Right lung (tissue), 10 donors: ENCODE measurements around the gene MEAF6. TPM values are rescaled to one million over a fixed set of nuclear protein-coding genes. Genes with fewer than 3 reads are reported as not detected.
A peak's percentile ranks its signal among the peaks of the same experiment; 100 is the strongest.
"Not testable (repeated sequence)": the region's sequence is repeated elsewhere in the genome, so short reads cannot be mapped to it uniquely, and the experiment has no call there.

Source experiments
- DNase-seq, 2 donors: peaks; one replicate each; pipeline ENCODE4 v3.0.0-alpha.2; 2013
- long read RNA-seq, 8 donors: transcript quantifications; one replicate each; lab custom pipeline, GENCODE V29; 2026
- polyA plus RNA-seq, 5 donors: library from polyadenylated mRNA; unstranded; fragments of 120-200 nt; gene quantifications; one replicate each; pipeline versions ENCODE4 v1.2.1 to v1.2.3, GENCODE V29; 2013; ENCODE audit warnings: inconsistent platforms in 1 of 5, low replicate concordance in 1 of 5; ENCODE audit not compliant: insufficient read length in 5 of 5, insufficient read depth in 1 of 5

The MEAF6 gene
- polyA plus RNA-seq = 10 to 100 TPM; 82.6 to 97.1 (median 89.7) TPM
- long read RNA-seq, donor 1, transcript MEAF6-201 (7 exons, 1,525 nt) = major isoform, 37 of 50 reads
- long read RNA-seq, donor 1, partial matches to known transcripts = 7 of 50 reads
- long read RNA-seq, donor 1, other reads (novel, unspliced or antisense) = 0 of 50 reads
- long read RNA-seq, donor 2, transcript MEAF6-201 (7 exons, 1,525 nt) = major isoform, 17 of 19 reads
- long read RNA-seq, donor 2, partial matches to known transcripts = 0 of 19 reads
- long read RNA-seq, donor 2, other reads (novel, unspliced or antisense) = 0 of 19 reads
- long read RNA-seq, donor 3, transcript MEAF6-201 (7 exons, 1,525 nt) = major isoform, 24 of 37 reads
- long read RNA-seq, donor 3, partial matches to known transcripts = 6 of 37 reads
- long read RNA-seq, donor 3, other reads (novel, unspliced or antisense) = 0 of 37 reads
- long read RNA-seq, donor 4, transcript MEAF6-201 (7 exons, 1,525 nt) = major isoform, 21 of 25 reads
- long read RNA-seq, donor 4, partial matches to known transcripts = 0 of 25 reads
- long read RNA-seq, donor 4, other reads (novel, unspliced or antisense) = 0 of 25 reads
- long read RNA-seq, donor 5, transcript MEAF6-201 (7 exons, 1,525 nt) = major isoform, 48 of 52 reads
- long read RNA-seq, donor 5, partial matches to known transcripts = 0 of 52 reads
- long read RNA-seq, donor 5, other reads (novel, unspliced or antisense) = 0 of 52 reads
- long read RNA-seq, donor 6, transcript MEAF6-201 (7 exons, 1,525 nt) = major isoform, 33 of 44 reads
- long read RNA-seq, donor 6, partial matches to known transcripts = 7 of 44 reads
- long read RNA-seq, donor 6, other reads (novel, unspliced or antisense) = 0 of 44 reads
- long read RNA-seq, donor 7, transcript MEAF6-201 (7 exons, 1,525 nt) = major isoform, 25 of 30 reads
- long read RNA-seq, donor 7, partial matches to known transcripts = 0 of 30 reads
- long read RNA-seq, donor 7, other reads (novel, unspliced or antisense) = 0 of 30 reads
- long read RNA-seq, donor 8, transcript MEAF6-201 (7 exons, 1,525 nt) = major isoform, 15 of 17 reads
- long read RNA-seq, donor 8, partial matches to known transcripts = 0 of 17 reads
- long read RNA-seq, donor 8, other reads (novel, unspliced or antisense) = 0 of 17 reads

DNA sequence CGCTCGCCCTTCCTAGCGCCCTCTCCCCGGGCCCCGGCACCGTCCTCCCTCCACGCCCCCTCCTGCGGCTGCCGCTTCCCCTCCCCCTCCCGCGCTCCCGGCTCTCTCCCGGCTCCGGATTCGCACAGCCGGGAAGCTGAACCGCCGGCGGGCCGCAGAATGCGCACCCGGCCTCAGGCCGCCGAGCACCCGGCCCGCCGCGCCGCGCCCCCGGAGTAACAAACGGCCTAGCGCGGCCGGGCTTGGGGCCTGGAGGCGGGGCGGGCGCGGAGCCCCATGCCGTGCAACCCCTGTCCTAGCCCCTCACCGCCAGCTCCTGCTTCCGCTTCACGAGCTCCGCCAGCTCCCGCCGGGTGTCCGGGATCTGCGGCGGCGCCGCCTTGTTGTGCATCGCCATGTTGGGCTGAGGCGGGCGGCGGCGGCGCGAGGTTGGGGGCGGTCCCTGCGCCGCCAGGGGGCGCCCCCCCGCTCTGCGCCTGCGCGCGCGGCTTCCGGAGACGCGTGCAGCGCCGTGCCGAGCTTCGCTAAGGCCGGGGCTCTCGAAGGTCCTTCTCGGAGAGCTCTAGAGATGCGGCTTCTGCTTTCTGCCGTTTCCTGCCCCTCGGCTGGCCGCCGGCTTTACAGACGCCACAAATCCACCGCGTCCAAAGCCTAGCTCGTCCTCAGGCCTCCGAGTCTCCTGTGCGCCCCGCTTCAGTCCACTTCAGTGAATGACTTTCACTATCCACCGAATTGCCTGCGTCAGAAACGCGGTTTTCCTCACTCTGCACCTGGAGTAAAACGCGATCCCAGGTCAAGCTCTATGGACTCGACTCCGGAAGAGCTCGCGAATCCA, at the start of gene MEAF6:
TSS of gene MEAF6 (minus strand) at position 417 of the 835 bp plus-strand sequence. CDS start at position 397, 20 bp downstream.
- DNase-seq = peak; percentile 88 to 89

DNA sequence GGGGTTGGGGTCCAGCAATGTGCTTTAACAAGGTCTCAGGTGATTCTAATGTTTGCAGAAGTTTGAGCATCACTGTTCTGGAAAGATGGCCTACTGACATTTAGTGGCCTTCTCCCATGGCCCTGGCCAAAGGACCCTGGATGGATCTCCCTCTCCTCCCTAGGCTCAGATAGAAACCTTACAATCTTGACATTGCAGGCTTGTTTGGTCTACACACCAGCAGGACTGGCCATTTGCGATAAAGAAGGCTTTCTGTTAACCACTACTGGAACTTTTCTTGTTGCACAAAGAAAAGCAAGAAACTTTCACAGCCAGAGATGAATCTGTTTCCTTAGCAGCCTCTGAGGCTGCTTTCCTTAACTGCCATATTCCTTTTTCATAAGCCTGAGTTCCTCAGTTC, 48.4 kb upstream of the MEAF6 start:
- DNase-seq = no peak

DNA sequence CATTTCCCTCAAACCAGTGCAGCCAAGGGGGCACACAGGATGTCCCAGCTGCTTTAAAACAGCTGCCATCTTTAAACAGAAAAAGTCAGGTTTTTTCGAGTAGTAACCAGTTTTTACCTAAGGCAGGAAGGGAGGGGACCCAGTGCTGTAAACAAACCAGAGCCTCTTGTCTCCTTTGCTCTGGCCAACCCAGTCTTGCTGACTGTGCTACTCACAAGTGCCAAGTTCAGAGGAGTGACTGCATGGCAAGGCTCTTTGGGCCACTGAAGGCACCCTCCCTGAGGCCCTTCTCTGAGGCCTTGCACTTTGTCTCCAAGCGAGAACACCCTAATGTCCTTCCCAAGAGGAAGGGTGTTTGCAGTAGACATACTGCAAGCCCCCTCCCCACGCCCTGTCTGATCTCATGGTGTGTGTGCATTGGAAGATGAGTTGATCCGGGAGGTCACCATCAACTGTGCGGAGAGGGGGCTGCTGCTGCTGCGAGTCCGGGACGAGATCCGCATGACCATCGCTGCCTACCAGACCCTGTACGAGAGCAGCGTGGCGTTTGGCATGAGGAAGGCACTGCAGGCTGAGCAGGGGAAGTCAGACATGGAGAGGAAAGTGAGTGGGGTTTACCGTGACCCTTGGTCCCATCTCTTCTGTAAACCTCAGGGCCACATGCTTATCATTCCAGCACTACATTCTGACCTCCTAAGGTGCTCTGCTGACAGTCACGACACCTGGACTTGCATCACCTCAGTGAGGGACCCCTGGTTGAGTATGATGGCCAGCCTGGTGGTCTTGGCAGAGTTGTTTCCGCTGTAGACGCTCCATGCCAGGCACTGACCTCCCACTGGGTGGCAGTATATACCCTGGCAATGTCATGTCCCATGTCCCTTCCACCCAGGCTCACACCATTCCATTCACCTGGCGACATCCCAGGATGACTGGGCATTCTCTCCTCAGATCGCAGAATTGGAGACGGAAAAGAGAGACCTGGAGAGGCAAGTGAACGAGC, 46.9 kb upstream of the MEAF6 start:
- DNase-seq = no peak

DNA sequence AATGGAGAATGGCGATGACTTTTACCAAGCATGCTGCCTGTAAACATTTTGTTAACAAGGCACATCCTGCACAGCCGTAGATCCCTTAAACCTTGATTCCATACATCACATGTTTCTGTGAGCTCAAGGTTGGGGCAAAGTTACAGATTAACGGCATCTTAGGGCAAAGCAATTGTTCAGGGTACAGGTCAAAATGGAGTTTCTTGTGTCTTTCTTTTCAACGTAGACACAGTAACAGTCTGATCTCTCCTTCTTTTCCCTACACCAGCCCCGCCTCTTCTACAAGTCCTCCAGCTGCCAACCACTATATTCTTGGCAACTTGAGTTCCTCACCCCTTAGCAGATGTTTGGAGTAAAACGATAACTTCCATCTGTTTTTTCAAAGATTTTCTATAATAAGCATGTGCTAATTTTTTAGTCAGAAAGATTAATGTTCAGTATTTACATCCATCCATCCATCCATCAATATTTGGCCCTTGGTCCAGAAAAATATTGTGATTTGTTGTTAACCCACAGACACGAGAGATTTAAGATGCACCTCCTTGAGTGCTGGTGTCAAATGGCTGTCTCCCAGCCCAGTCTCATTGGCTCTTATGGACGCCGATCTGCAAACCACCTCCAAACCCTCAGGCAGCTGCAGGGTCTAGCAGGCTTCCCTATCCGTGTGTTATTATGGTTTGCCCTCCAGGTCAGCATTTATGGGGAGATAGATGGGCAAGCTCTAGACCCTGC, 46.0 kb upstream of the MEAF6 start:
- DNase-seq = peak; percentile 12 to 18

DNA sequence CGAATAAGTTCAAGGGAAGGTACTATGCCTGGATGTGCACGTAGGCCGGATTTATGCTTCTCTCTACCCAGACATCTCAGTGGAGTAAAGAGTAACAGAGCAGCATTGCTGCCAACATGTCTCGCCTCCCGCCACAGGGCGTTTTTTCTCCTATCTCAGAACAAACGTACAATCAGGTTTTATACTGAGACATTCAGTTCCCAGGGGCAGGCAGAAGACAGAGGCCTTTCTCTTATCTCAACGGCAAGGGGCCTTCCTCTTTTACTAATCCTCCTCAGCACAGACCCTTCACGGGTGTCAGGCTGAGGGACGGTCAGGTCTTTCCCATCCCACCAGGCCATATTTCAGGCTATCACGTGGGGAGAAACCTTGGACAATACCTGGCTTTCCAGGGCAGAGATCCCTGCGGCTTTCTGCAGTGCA, 45.4 kb upstream of the MEAF6 start:
- not testable (repeated sequence) for DNase-seq

DNA sequence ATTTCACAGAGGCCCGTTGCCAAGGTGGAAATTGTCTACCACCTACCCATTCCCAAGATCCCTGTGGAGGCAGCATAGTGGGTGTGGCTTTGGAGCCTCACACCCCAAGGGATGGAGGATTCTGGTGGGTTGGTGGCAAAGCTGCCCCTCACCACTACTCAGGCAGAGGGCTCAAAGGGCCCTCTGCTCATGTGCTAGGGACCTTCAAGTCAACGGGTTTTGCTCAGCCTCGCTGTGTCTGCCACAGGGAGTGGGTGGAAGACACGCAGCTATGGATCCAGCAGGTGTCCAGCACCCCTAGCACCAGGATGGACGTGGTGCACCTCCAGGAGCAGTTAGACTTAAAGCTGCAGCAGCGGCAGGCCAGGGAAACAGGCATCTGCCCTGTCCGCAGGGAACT, 44.5 kb upstream of the MEAF6 start:
- DNase-seq = no peak

DNA sequence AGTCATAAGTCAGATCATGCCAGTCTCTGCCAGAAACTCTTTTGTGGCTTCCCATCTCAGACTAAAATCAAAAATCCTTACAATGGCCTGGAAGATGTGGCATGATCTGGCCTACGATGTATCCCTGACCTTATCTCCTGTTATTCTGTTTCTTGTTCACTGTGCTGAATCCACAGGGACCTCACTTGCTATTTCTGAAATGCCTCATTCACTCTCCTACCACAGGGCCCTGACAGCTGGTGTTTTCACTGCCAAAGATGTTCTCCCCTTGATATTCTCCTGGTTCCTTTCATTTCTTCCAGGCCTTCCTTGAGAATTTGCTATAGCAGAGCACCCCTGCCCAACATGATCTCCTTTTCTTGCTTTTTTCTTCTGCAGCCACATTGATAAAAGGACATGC, 43.8 kb upstream of the MEAF6 start:
- no peak for DNase-seq

DNA sequence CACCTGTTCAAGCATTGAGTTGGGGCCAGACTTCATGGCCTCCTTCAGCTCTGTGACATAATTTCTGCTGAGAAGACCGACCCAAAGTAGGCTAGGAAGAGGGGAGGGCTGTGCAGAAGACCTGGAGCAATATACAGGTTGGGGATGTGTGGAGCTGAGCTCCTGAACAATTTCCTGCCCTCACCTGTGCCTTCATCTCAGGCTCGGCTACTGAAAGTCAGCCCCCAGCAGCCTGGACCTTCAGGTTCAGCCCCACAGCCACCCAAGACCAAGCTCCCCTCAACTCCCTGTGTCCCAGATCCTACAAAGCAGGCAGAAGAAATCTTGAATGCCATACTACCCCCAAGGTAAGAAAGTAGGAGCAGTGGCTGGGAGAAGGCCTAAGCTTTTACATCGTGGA, 42.8 kb upstream of the MEAF6 start:
- no peak for DNase-seq

DNA sequence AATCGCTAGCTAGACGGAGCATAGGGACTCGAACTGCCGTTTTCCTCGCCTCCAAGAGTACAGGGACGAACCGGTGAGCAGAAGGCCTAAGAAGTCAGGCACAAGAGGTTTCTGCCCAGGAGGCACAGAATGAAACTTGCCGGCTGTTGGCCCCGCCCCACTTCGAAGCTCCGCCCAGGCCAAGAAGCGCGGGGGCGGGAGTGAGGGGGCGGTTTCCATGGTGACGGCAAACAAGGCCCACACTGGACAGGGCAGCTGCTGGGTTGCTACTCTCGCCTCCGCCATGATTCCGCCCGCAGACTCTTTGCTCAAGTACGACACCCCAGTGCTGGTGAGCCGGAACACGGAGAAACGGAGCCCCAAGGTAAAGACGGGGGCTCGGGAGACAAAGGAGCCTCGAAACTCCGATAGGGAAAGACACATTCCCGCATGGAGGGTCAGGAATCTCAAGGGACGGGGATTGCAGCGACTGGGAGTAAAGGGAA, 42.2 kb upstream of the MEAF6 start, which contains the start of gene DNALI1:
TSS of gene DNALI1 (plus strand) at position 229 of the 485 bp plus-strand sequence. CDS start at position 284, 55 bp downstream.
- DNase-seq = peak; percentile 87 to 91

DNA sequence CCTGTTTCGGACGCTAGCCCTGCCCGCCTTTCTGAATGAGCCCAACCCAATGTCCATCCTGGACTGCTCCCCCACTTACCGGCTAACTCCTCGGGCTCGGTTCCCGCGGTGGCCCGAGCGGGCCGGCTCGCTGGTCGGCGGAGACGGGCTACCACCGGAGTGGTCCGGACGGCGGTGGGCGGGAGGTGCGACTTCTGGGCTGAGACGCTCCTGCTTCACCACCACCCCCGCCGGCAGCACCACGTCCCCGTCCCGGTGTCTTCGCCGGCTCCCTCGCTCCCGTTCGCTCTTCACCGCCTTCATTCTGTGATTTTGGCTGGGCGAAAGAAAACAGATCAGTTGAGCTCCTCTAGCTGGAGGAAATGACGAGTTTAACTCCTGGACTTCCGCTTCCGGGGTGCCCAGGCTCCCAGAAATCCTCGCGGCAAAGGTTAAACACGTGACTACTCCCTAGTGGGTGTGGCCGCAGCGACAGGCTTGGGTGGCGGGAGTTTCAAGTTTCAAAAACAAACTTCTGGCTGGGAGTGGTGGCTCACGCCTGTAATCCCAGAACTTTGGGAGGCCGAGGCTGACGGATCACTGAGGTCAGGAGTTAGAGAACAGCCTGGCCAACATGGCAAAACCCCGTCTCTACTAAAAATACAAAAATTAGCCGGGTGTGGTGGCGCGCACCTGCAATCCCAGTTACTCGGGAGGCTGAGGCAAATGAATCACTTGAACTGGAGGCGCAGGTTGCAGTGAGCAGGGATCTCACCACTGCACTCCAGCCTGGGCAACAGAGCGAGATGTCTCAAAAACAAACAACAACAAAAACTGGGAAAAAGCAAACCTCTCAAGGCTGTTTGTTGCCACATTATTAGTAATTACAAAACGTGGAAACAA, 39.6 kb upstream of the MEAF6 start, which contains the start of gene SNIP1:
TSS of gene SNIP1 (minus strand) at position 367 of the 882 bp plus-strand sequence. CDS start at position 303, 64 bp downstream.
- peak; percentile 88 to 90 for DNase-seq

DNA sequence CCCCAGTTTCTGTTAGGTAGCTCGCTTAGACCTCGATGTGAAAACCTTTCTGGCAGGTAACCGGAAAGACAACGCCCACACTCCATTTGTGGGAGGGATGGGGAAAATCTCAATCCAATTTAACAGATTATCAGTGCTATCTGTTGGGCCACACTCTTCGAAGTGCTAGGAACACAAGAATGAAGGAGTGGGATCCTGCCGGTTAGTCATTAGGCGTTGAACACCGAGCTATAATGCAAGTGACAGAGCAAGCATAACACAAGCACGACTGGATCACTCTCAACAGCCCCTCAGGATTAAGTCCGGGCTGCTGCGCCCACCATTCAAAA, 39.0 kb upstream of the MEAF6 start:
- DNase-seq = no peak

DNA sequence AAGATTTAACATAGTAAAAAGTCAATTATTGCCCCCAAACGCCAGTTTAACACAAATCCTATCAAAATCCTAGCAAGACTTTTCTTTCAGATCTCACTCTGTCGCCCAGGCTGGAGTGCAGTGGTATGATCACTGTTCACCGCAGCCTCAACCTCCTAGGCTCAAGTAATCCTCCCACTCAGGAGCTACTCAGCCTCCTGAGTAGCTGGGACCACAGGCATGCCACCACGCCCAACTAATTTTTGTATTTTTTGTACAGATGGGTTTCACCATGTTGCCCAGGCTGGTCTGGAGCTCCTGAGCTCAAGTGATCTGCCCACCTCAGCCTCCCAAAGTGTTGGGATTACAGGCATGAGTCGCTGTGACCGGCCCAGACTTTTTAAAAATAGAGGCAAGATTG, 34.8 kb upstream of the MEAF6 start:
- no peak for DNase-seq

DNA sequence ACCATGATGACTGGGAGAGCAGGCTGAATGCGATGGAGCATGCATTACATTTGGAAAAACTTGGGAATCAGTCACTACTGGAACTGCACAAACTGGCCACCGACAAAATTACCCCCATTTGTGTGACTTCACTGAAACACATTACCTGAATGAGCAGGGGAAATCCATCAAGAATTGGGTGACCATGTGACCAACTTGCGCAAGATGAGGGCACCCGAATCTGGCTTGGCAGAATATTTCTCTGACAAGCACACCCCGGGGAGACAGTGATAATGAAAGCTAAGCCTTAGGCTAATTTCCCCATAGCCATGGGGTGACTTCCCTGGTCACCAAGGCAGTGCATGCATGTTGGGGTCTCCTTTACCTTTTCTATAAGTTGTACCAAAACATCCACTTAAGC, 30.5 kb upstream of the MEAF6 start:
- DNase-seq = no peak

DNA sequence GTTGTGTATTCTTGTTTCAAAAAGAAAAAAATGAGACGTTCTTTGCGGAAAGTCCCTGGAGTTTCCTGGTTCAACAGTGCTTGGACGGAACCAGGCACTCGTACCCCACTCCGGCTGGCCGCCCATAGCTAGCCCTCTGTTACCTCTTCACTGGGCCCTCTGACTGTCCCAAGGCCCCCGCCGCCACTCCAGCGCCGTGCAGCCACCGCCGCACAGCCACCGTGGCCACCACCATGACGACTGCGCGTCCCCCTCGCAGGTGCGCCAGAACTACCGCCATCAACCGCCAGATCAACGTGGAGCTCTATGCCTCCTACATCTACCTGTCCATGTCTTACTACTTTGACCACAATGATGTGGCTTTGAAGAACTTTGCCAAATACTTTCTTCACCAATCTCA, 30.0 kb upstream of the MEAF6 start:
- DNase-seq = no peak

DNA sequence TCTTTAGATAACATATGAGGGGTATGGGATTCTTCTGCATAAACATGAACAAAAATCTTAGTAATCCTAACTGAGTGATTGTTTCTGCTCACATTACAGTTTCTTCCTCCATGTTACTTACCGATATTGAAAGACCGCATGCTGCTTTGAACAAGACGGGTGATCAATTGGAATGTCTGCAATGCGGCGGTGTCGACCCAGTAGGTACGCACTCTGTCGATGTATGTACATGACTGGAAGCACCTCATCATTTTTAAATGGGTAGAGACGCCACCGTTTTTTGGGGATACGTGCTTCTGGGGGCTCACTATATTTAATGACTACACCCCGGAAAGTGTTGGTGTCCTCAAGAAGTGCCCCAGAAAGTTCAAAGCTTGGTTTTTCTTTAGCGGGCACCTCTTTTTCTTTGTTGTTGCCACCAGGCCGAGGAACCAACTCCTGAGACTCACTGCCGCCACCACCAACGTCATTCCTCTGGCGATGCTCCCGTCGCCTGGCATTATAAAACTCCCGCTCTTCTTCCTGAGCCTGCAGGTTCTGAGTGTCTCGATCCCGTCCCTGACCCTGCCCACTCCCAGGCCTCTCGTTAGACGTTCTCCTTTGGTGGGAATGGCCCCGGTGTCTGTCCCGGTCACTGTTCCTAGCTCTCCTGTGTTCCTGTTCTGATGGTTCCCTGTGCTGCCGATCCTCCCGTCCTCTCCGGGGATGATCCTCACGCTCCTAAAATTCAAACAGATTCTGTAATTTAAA, 25.6 kb upstream of the MEAF6 start:
- DNase-seq = no peak

DNA sequence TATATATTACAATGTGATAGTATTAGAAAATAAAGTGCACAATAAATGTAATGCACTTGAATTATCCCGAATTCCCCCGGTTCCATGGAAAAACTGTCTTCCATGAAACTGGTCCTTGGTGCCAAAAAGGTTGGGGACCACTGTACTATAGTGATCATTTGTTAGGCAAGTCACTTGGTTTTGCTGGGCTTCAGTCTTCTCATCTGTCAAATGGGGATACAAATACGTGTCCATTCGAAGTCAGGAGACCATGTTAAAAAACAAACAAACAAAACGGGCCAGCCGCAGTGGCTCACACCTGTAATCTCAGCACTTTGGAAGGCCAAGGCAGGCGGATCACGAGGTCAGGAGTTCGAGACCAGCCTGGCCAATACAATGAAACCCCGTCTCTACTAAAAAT, 24.6 kb upstream of the MEAF6 start:
- DNase-seq = not testable (repeated sequence)

DNA sequence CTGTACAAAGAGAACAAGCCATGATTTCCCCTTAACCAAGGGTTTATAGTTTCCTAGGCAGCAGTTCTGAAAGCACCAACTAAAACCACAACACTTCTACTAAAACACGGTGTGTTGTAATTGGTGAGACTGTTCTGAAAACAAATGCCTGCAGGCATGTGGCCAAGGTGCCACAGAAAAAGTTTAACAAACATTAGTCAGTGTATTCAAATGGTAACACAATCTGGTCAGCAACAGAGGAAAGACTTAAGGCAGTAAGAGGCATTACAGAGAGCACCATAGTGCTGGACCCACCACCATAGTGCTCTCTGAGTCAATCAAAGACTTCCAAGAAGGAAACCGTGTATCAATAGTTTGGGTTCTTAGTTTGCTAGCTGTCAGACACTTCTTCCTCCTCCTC, 22.8 kb upstream of the MEAF6 start:
- no peak for DNase-seq
